Endothelial cell of umbilical vein (primary cell): ENCODE measurements around the gene FLT4.

Experiments used
- CTCF ChIP-seq, 2 donors: IDR thresholded peaks; 1 replicate in 1 of 2; 2 replicates in 1 of 2; pipeline ENCODE4 v1.5.1; 2011; ENCODE audit warnings: low read length in 2 of 2, mild to moderate bottlenecking in 2 of 2, moderate library complexity in 2 of 2, control low read depth in 1 of 2, inconsistent platforms in 1 of 2, low read depth in 1 of 2; ENCODE audit not compliant: insufficient read depth in 1 of 2; ENCODE audit errors: extremely low read depth in 1 of 2
- MAX ChIP-seq: IDR thresholded peaks from 2 replicates; pipeline ENCODE4 v1.6.1; 2011; ENCODE audit not compliant: insufficient read depth, insufficient read length
- POLR2A ChIP-seq: IDR thresholded peaks from 2 replicates; pipeline ENCODE4 v1.6.1; 2012; ENCODE audit warnings: low read depth, mild to moderate bottlenecking, control low read depth, low read length

- TF ChIP-seq POLR2A (no peak), CTCF (IDR thresholded peaks at IDR 0.05; ENCODE audit: extremely low read depth in 1 of 2, insufficient read depth in 1 of 2, low read depth in 1 of 2, low read length in 2 of 2) (no peak), MAX (no peak)
Measured at GRCh38 chr5:180607861-180608571, 41.4 kb downstream of the FLT4 start.
